Trophoblast cell (in vitro differentiated cells and primary cell): Measurements from ENCODE around the gene PTPN9.
A peak's percentile ranks its signal among the peaks of the same experiment; 100 is the strongest.

Experiments
- DNase-seq, 2 donors: peaks; one replicate each; pipeline ENCODE4 v3.0.0-alpha.2; 2016
- H2AFZ ChIP-seq: 2 replicates; pipeline ENCODE4 v1.6.1; 2013; ENCODE audit warnings: low read length, moderate library complexity, mild to moderate bottlenecking; ENCODE audit not compliant: insufficient read depth, poor library complexity
- H2AK5ac ChIP-seq: 2 replicates; pipeline ENCODE4 v1.6.1; 2013; ENCODE audit warnings: mild to moderate bottlenecking, low read length
- H2BK120ac ChIP-seq: 2 replicates; pipeline ENCODE4 v1.6.1; 2013; ENCODE audit warnings: low read length, mild to moderate bottlenecking, moderate library complexity; ENCODE audit not compliant: insufficient read depth, poor library complexity
- H2BK12ac ChIP-seq: 2 replicates; pipeline ENCODE4 v1.6.1; 2013; ENCODE audit warnings: mild to moderate bottlenecking, low read length, moderate library complexity
- H2BK5ac ChIP-seq: 2 replicates; pipeline ENCODE4 v1.6.1; 2013; ENCODE audit warnings: low read length, low read depth, moderate library complexity, mild to moderate bottlenecking; ENCODE audit not compliant: poor library complexity
- H3K14ac ChIP-seq: 2 replicates; pipeline ENCODE4 v1.6.1; 2013; ENCODE audit warnings: mild to moderate bottlenecking, low read length
- H3K18ac ChIP-seq: 2 replicates; pipeline ENCODE4 v1.6.1; 2013; ENCODE audit warnings: mild to moderate bottlenecking, low read length
- H3K23ac ChIP-seq: 2 replicates; pipeline ENCODE4 v1.6.1; 2013; ENCODE audit warnings: low read length
- H3K27ac ChIP-seq: 2 replicates; pipeline ENCODE4 v1.5.1; 2013; ENCODE audit warnings: low read depth, mild to moderate bottlenecking, inconsistent platforms, low read length, moderate library complexity
- H3K27me3 ChIP-seq: 2 replicates; pipeline ENCODE4 v1.6.1; 2013; ENCODE audit warnings: inconsistent platforms, mild to moderate bottlenecking, low read length, moderate library complexity; ENCODE audit not compliant: insufficient read depth
- H3K36me3 ChIP-seq, 2 experiments: 1 replicate in 1 of 2; 2 replicates in 1 of 2; pipeline ENCODE4 v1.6.1; 2013; ENCODE audit warnings: low read length in 2 of 2, mild to moderate bottlenecking in 2 of 2, moderate library complexity in 1 of 2; ENCODE audit not compliant: insufficient read depth in 2 of 2, control insufficient read depth in 1 of 2
- H3K4ac ChIP-seq: 2 replicates; pipeline ENCODE4 v1.6.1; 2013; ENCODE audit warnings: low read depth, mild to moderate bottlenecking, low read length, moderate library complexity
- H3K4me1 ChIP-seq, 2 experiments: 1 replicate in 1 of 2; 2 replicates in 1 of 2; pipeline ENCODE4 v1.6.1; 2013; ENCODE audit warnings: low read length in 2 of 2, mild to moderate bottlenecking in 2 of 2, moderate library complexity in 1 of 2; ENCODE audit not compliant: insufficient read depth in 2 of 2, control insufficient read depth in 1 of 2
- H3K4me2 ChIP-seq: 2 replicates; pipeline ENCODE4 v1.6.1; 2013; ENCODE audit warnings: inconsistent platforms, mild to moderate bottlenecking, low read length, moderate library complexity
- H3K4me3 ChIP-seq: 2 replicates; pipeline ENCODE4 v1.5.1; 2013; ENCODE audit warnings: mild to moderate bottlenecking, low read depth, low read length, inconsistent platforms
- H3K79me1 ChIP-seq: one replicate; pipeline ENCODE4 v1.6.1; 2013; ENCODE audit warnings: low read length
- H3K79me2 ChIP-seq: 2 replicates; pipeline ENCODE4 v1.6.1; 2013; ENCODE audit warnings: low read length, mild to moderate bottlenecking; ENCODE audit not compliant: control insufficient read depth, insufficient read depth, poor library complexity
- H3K9ac ChIP-seq: 2 replicates; pipeline ENCODE4 v1.6.1; 2013; ENCODE audit warnings: mild to moderate bottlenecking, low read length
- H3K9me3 ChIP-seq: 2 replicates; pipeline ENCODE4 v1.6.1; 2013; ENCODE audit warnings: low read depth, mild to moderate bottlenecking, control low read depth, inconsistent platforms, low read length; ENCODE audit not compliant: insufficient read depth
- H4K12ac ChIP-seq: 2 replicates; pipeline ENCODE4 v1.6.1; 2013; ENCODE audit warnings: low read depth, mild to moderate bottlenecking, low read length, moderate library complexity
- H4K8ac ChIP-seq: 2 replicates; pipeline ENCODE4 v1.6.1; 2013; ENCODE audit warnings: low read depth, mild to moderate bottlenecking, low read length, moderate library complexity
- H4K91ac ChIP-seq: one replicate; pipeline ENCODE4 v1.6.1; 2013; ENCODE audit warnings: low read depth, mild to moderate bottlenecking, low read length, moderate library complexity
- WGBS: extraction: QIAGEN DNeasy Blood & Tissue Kit; methylation state at CpG from one replicate; pipeline ENCODE4 v1.1.7; 2013; ENCODE audit warnings: missing lambda C conversion rate; ENCODE audit not compliant: insufficient read length, insufficient coverage; ENCODE audit errors: extremely low coverage; 5-methylcytosine and 5-hydroxymethylcytosine counted together

The PTPN9 gene

GRCh38 chr15:75452865-75453702 is 126.0 kb downstream of the PTPN9 start:
- peak overlapping the region; percentile 76 for H3K4me2 ChIP-seq
- H3K23ac ChIP-seq, result no peak overlapping the region
- H2AK5ac ChIP-seq, result peak overlapping the region; percentile 80
- H3K27ac ChIP-seq, result peak overlapping the region; percentile 78
- peak overlapping the region; percentile 15 for H3K18ac ChIP-seq
- H3K14ac ChIP-seq, result peak overlapping the region; percentile 85
- peak overlapping the region; percentile 55 for H4K8ac ChIP-seq
- H3K36me3 ChIP-seq, result no peaks in the 10 kb centered on the region
- H3K9me3 ChIP-seq, result no peaks in the 10 kb centered on the region
- peak overlapping the region; percentile 82 for H3K9ac ChIP-seq
- H3K4ac ChIP-seq, result peak overlapping the region; percentile 89
- H4K12ac ChIP-seq, result peak overlapping the region; percentile 83
- peaks cover 23% of the 10 kb centered on the region for H3K79me2 ChIP-seq
- H2BK120ac ChIP-seq, result peak overlapping the region; percentile 15
- peak overlapping the region; percentile 62 for H2BK12ac ChIP-seq
- no CpG with 5 or more reads among the region's 38 CpGs for WGBS
- H4K91ac ChIP-seq, result peak overlapping the region; percentile 91
- peaks cover 4 to 8% of the 10 kb centered on the region in 2 experiments for H3K4me1 ChIP-seq
- peak overlapping the region; percentile 72 for H3K4me3 ChIP-seq
- H2AFZ ChIP-seq, result no peak overlapping the region
- peaks cover 28% of the 10 kb centered on the region for H3K79me1 ChIP-seq
- H2BK5ac ChIP-seq, result peak overlapping the region; percentile 60
- DNase-seq, result peak; percentile 32 to 59
- H3K27me3 ChIP-seq, result no peaks in the 10 kb centered on the region

GRCh38 chr15:75452364-75452864 is 126.7 kb downstream of the PTPN9 start:
- peaks cover 28% of the 10 kb centered on the region for H3K79me1 ChIP-seq
- H3K27ac ChIP-seq, result peak overlapping the region; percentile 78
- peaks cover 25% of the 10 kb centered on the region for H3K79me2 ChIP-seq
- H3K9ac ChIP-seq, result peak overlapping the region; percentile 30
- H4K8ac ChIP-seq, result no peak overlapping the region
- no peak overlapping the region for H3K23ac ChIP-seq
- H4K12ac ChIP-seq, result peak overlapping the region; percentile 13
- H4K91ac ChIP-seq, result peak overlapping the region; percentile 7
- no peak overlapping the region for H3K18ac ChIP-seq
- no peak overlapping the region for H2BK12ac ChIP-seq
- H3K9me3 ChIP-seq, result no peaks in the 10 kb centered on the region
- WGBS, result no CpG with 5 or more reads among the region's 16 CpGs
- peaks cover 4 to 8% of the 10 kb centered on the region in 2 experiments for H3K4me1 ChIP-seq
- no peak overlapping the region for H2AFZ ChIP-seq
- peak overlapping the region; percentile 76 for H3K4me2 ChIP-seq
- H3K36me3 ChIP-seq, result peaks cover 0 to 2% of the 10 kb centered on the region in 2 experiments
- H3K14ac ChIP-seq, result no peak overlapping the region
- H3K27me3 ChIP-seq, result no peaks in the 10 kb centered on the region
- H2BK5ac ChIP-seq, result peak overlapping the region; percentile 0
- no peak overlapping the region for H3K4ac ChIP-seq
- peak; percentile 79 to 88 for DNase-seq
- H2AK5ac ChIP-seq, result no peak overlapping the region
- peak overlapping the region; percentile 26 for H3K4me3 ChIP-seq
- no peak overlapping the region for H2BK120ac ChIP-seq

- peak; percentile 100 for DNase-seq
- Histone ChIP-seq H4K8ac (peak within 1 kb of the TSS; percentile 93), H3K27ac (peak within 1 kb of the TSS; percentile 96), H3K4me3 (peak within 1 kb of the TSS; percentile 91), H3K27me3 (no peaks in the 10 kb centered on the region), H2BK120ac (peak within 1 kb of the TSS; percentile 76), H3K4ac (peak within 1 kb of the TSS; percentile 85), H3K79me1 (peaks cover 28% of the 10 kb centered on the region), H3K79me2 (peaks cover 25% of the 10 kb centered on the region), H3K18ac (peak within 1 kb of the TSS; percentile 94), H3K4me2 (peak within 1 kb of the TSS; percentile 97), H2BK5ac (peak within 1 kb of the TSS; percentile 94), H3K36me3 (peaks cover 0 to 2% of the 10 kb centered on the region in 2 experiments), H2AFZ (peak within 1 kb of the TSS; percentile 82), H4K12ac (peak within 1 kb of the TSS; percentile 81), H3K4me1 (peaks cover 4 to 8% of the 10 kb centered on the region in 2 experiments), H3K14ac (peak within 1 kb of the TSS; percentile 97), H3K9ac (peak within 1 kb of the TSS; percentile 71), H3K23ac (no peak within 1 kb of the TSS), H2AK5ac (peak within 1 kb of the TSS; percentile 88), H4K91ac (peak within 1 kb of the TSS; percentile 88), H2BK12ac (no peak within 1 kb of the TSS), H3K9me3 (no peaks in the 10 kb centered on the region)
- WGBS, result no CpG with 5 or more reads among the region's 39 CpGs
These were observed 127.3 kb downstream of the PTPN9 start, which contains the start of gene SIN3A for GRCh38 chr15:75451674-75452363. Gene SIN3A (minus strand): TSS chr15:75451690. CDS start chr15:75430375, 21,315 bp downstream.

GRCh38 chr15:75451202-75451673 is 127.9 kb downstream of the PTPN9 start:
- peak overlapping the region; percentile 93 for H4K8ac ChIP-seq
- peaks cover 27% of the 10 kb centered on the region for H3K79me2 ChIP-seq
- peak overlapping the region; percentile 94 for H2BK5ac ChIP-seq
- H3K4me3 ChIP-seq, result peak overlapping the region; percentile 91
- no peaks in the 10 kb centered on the region for H3K9me3 ChIP-seq
- H3K4me2 ChIP-seq, result peak overlapping the region; percentile 61
- H3K18ac ChIP-seq, result peak overlapping the region; percentile 94
- no peak overlapping the region for H3K23ac ChIP-seq
- peak overlapping the region; percentile 96 for H3K27ac ChIP-seq
- H3K27me3 ChIP-seq, result no peaks in the 10 kb centered on the region
- H3K9ac ChIP-seq, result peak overlapping the region; percentile 71
- peak overlapping the region; percentile 88 for H2AK5ac ChIP-seq
- H3K14ac ChIP-seq, result peak overlapping the region; percentile 97
- WGBS, result no CpG with 5 or more reads among the region's 45 CpGs
- peak overlapping the region; percentile 82 for H2AFZ ChIP-seq
- peak overlapping the region; percentile 85 for H3K4ac ChIP-seq
- no peak for DNase-seq
- peak overlapping the region; percentile 76 for H2BK120ac ChIP-seq
- peaks cover 0 to 2% of the 10 kb centered on the region in 2 experiments for H3K36me3 ChIP-seq
- H3K79me1 ChIP-seq, result peaks cover 28% of the 10 kb centered on the region
- H3K4me1 ChIP-seq, result peaks cover 4 to 8% of the 10 kb centered on the region in 2 experiments
- peak overlapping the region; percentile 81 for H4K12ac ChIP-seq
- no peak overlapping the region for H2BK12ac ChIP-seq
- H4K91ac ChIP-seq, result peak overlapping the region; percentile 88
